ENCODE data around the gene TMPRSS9. TPM values are rescaled to one million over a fixed set of nuclear protein-coding genes. Genes with fewer than 3 reads are reported as not detected.

TMPRSS9 gene
- under 0.01 TPM in 1 of 2 replicates, not detected in the other for total RNA-seq

GRCh38 chr19:2359992-2360685, at the start of gene TMPRSS9:
TSS of gene TMPRSS9 (plus strand) at chr19:2360265. CDS start at chr19:2389786, 29,521 bp downstream.

DNA sequence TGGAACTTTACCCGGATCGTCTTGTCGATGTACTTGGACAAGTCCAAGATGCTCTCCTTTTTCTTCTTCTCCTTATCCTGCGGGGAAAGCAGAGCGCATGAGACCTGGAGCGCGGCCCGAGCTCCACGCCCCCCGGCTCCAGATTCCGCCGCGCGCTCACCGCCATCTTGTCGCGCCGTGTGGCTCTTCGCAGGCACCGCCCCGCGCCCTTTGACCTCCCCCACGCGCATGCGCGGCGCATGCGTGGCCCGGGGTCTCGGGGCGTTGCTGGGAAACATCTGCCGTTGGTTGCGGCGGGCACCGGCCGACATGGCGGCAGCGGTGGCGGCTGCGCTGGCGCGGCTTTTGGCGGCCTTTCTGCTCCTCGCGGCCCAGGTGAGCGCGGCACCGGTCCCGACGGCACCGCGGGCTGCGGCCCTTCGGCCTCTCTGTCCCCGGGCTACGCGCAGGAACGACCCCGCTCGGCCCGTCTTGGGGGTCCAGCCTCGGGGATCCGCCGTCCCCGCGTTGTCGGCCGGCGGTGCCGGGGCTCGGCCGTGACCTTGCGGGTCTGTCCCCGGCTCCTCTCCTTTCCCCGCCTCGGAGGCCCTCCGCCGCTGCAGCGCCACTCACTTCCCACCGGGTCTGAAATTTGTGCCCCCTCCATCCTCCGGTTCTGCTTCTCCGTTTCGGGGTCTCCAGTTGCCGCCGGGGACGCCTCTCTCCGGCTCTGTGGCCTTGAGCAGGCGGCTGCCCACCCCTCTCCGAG, 31.5 kb upstream of the TMPRSS9 start, which contains the start of the genes LSM7 and SPPL2B:
Gene LSM7 (minus strand): TSS at position 186 of the 748 bp plus-strand sequence. CDS start 20 bp downstream, at position 166.
Gene SPPL2B (plus strand): TSS at position 284 of the 748 bp plus-strand sequence. CDS start 26 bp downstream, at position 310.

DNA sequence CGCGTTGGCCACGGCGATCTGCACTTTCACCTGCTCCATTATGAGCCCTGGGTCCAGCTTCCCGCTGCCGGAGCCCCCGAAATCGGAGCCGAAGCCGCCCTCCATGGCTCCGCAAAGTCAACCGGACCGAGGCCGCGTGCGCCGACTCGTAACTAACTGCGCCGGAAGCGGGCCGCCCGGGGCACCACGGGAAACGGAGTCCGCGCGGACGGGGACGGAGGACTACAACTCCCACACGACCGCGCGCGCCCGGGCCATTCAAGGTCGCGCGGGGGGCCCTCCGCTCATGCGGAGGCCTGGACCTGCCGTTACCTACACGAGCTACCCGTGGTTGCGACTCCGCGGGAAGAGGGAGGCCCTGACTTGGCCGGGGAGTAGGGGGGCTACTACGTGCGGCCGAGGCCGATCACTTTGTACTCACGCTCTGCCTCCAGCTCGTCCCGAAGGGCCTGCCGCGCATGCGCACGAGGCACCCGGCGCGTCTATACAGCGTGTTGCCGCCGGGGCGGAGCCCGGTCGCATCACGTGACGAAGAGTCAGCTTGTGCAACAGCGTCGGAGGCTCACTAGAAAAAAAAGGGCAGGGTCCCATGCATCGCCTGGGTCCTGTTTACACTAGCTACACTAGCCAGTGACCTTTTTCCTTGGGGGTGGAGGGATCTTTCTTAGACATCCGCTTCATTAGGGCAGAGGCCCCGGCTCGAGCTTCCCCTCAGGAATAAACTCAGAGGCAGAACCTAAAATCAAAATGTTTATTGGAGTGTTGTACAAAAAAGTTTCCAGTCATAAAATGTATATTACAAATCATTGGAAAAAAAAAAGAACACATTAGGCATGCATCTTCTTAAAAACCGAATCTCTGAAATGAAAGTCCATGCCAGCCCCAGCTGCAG, 67.6 kb downstream of the TMPRSS9 start, which contains the start of gene TIMM13:
Gene TIMM13 (minus strand): TSS at position 158 of the 892 bp plus-strand sequence. CDS start 53 bp downstream, at position 105.

Other genes with a start within 250 kb of the TMPRSS9 start
- 116 and 169 TPM in 2 replicates for gene AP3D1, start 208.7 kb upstream of the TMPRSS9 start, total RNA-seq
- gene DOT1L, start 196.3 kb upstream of the TMPRSS9 start, total RNA-seq, result 6.0 and 6.7 TPM in 2 replicates
- gene PLEKHJ1, start 123.9 kb upstream of the TMPRSS9 start, total RNA-seq, result 46.0 and 58.5 TPM in 2 replicates
- gene SF3A2, start 123.4 kb upstream of the TMPRSS9 start, total RNA-seq, result 31.4 and 32.3 TPM in 2 replicates
- 0.44 and 1.5 TPM in 2 replicates for gene AMH, start 110.9 kb upstream of the TMPRSS9 start, total RNA-seq
- gene JSRP1, start 103.8 kb upstream of the TMPRSS9 start, total RNA-seq, result 0.15 TPM in 1 of 2 replicates, not detected in the other
- gene PEAK3, start 78.1 kb upstream of the TMPRSS9 start, total RNA-seq, result not detected in 2 replicates
- not detected in 2 replicates for gene LINGO3, start 52.1 kb upstream of the TMPRSS9 start, total RNA-seq
- 71.5 and 158 TPM in 2 replicates for gene LSM7, start 31.7 kb upstream of the TMPRSS9 start, total RNA-seq
- 40.6 and 48.1 TPM in 2 replicates for gene SPPL2B, start 31.6 kb upstream of the TMPRSS9 start, total RNA-seq
- gene TIMM13, start 67.3 kb downstream of the TMPRSS9 start, total RNA-seq, result 32.4 and 42.6 TPM in 2 replicates
- 47.6 and 110 TPM in 2 replicates for gene LMNB2, start 96.7 kb downstream of the TMPRSS9 start, total RNA-seq
- 10.3 and 26.0 TPM in 2 replicates for gene GADD45B, start 115.9 kb downstream of the TMPRSS9 start, total RNA-seq